ENCODE results near the gene ZNF526. TPM values are rescaled to one million over a fixed set of nuclear protein-coding genes. Genes with fewer than 3 reads are reported as not detected.

The ZNF526 gene
- polyA plus RNA-seq, 1 donor from 2014 or later: 2.1 TPM

- H3K9me2 ChIP-seq (ENCODE audit: insufficient read depth, low read length): no peaks in the 10 kb centered on the region
- H3K79me2 ChIP-seq (replicated peaks; ENCODE audit: insufficient read depth, low read length): peaks cover 39% of the 10 kb centered on the region
- no peaks in the 10 kb centered on the region for H3F3A ChIP-seq (ENCODE audit: insufficient read depth, low read length, poor library complexity, severe bottlenecking)
- no peak for TF ChIP-seq EZH2 (IDR thresholded peaks at IDR 0.05; ENCODE audit: borderline replicate concordance, insufficient read depth, low read length, poor library complexity, severe bottlenecking)
- TF ChIP-seq MXI1 (conservative IDR thresholded peaks at IDR 0.05; ENCODE audit: poor library complexity, severe bottlenecking): no peak
- TF ChIP-seq EP300 (conservative IDR thresholded peaks at IDR 0.05; ENCODE audit: poor library complexity, severe bottlenecking): no peak
- TF ChIP-seq REST (IDR thresholded peaks at IDR 0.05; ENCODE audit: borderline replicate concordance): no peak
- TF ChIP-seq POLR2AphosphoS5 (IDR thresholded peaks at IDR 0.05): no peak
- no peak for TF ChIP-seq SMC3 (conservative IDR thresholded peaks at IDR 0.05; ENCODE audit: poor library complexity)
- TF ChIP-seq TAF1 (IDR thresholded peaks at IDR 0.05; ENCODE audit: low read depth): no peak
- no peak for TF ChIP-seq CTCF (IDR thresholded peaks at IDR 0.05; ENCODE audit: poor library complexity, severe bottlenecking)
- no peak for TF ChIP-seq RAD21 (conservative IDR thresholded peaks at IDR 0.05)
- H3K9ac ChIP-seq (ENCODE audit: low read length): peak overlapping the region; percentile 93
- peak overlapping the region; percentile 91 for H3K4me2 ChIP-seq (ENCODE audit: low read length)
- peak overlapping the region; percentile 97 for H3K27ac ChIP-seq (ENCODE audit: low read length)
- H3K9me3 ChIP-seq (ENCODE audit: low read length): no peaks in the 10 kb centered on the region
- H3K4me3 ChIP-seq (ENCODE audit: low read length): peak overlapping the region; percentile 73
- H4K20me1 ChIP-seq (ENCODE audit: insufficient read depth): no peaks in the 10 kb centered on the region
- H3K36me3 ChIP-seq (ENCODE audit: insufficient read depth, low read length): peaks cover 6% of the 10 kb centered on the region
- H3K27me3 ChIP-seq (ENCODE audit: insufficient read depth, low read depth, low read length): no peaks in the 10 kb centered on the region
- no peak overlapping the region for H2AFZ ChIP-seq (ENCODE audit: low read depth, low read length)
Observed at GRCh38 chr19:42270346-42271044, 50.4 kb downstream of the ZNF526 start.

GRCh38 chr19:42271045-42271419 is 50.9 kb downstream of the ZNF526 start:
- no peaks in the 10 kb centered on the region for H4K20me1 ChIP-seq (ENCODE audit: insufficient read depth)
- no peaks in the 10 kb centered on the region for H3K27me3 ChIP-seq (ENCODE audit: insufficient read depth, low read depth, low read length)
- peak overlapping the region; percentile 73 for H3K4me3 ChIP-seq (ENCODE audit: low read length)
- H3K9ac ChIP-seq (ENCODE audit: low read length): peak overlapping the region; percentile 93
- no peak overlapping the region for H2AFZ ChIP-seq (ENCODE audit: low read depth, low read length)
- TF ChIP-seq CTCF (IDR thresholded peaks at IDR 0.05; ENCODE audit: poor library complexity, severe bottlenecking): no peak
- TF ChIP-seq SMC3 (conservative IDR thresholded peaks at IDR 0.05; ENCODE audit: poor library complexity): no peak
- no peak for TF ChIP-seq RAD21 (conservative IDR thresholded peaks at IDR 0.05)
- TF ChIP-seq EP300 (conservative IDR thresholded peaks at IDR 0.05; ENCODE audit: poor library complexity, severe bottlenecking): no peak
- TF ChIP-seq POLR2AphosphoS5 (IDR thresholded peaks at IDR 0.05): no peak
- peaks cover 42% of the 10 kb centered on the region for H3K79me2 ChIP-seq (replicated peaks; ENCODE audit: insufficient read depth, low read length)
- H3K4me2 ChIP-seq (ENCODE audit: low read length): no peak overlapping the region
- no peaks in the 10 kb centered on the region for H3F3A ChIP-seq (ENCODE audit: insufficient read depth, low read length, poor library complexity, severe bottlenecking)
- no peaks in the 10 kb centered on the region for H3K9me2 ChIP-seq (ENCODE audit: insufficient read depth, low read length)
- H3K9me3 ChIP-seq (ENCODE audit: low read length): no peaks in the 10 kb centered on the region
- peaks cover 6% of the 10 kb centered on the region for H3K36me3 ChIP-seq (ENCODE audit: insufficient read depth, low read length)
- peak overlapping the region; percentile 12 for H3K27ac ChIP-seq (ENCODE audit: low read length)

All from neural cell (in vitro differentiated cells).